Measurements from ENCODE around the gene NOP53.
"Not testable (repeated sequence)": the region's sequence is repeated elsewhere in the genome, so short reads cannot be mapped to it uniquely, and the experiment has no call there.

The NOP53 gene

GRCh38 chr19:47767349-47767748, 22.0 kb downstream of the NOP53 start:
- H3K4me3 ChIP-seq (replicated peaks; ENCODE audit: low read depth, low read length): no peak overlapping the region
- no peak for TF ChIP-seq CTCF (IDR thresholded peaks at IDR 0.05; ENCODE audit: low read depth, low read length, missing control alignments)
- DNase-seq (ENCODE audit: extremely low read depth, low read depth): no peak

- no peak overlapping the region for H3K4me3 ChIP-seq (replicated peaks; ENCODE audit: low read depth, low read length)
- no peak for DNase-seq (ENCODE audit: extremely low read depth, low read depth)
- TF ChIP-seq CTCF (IDR thresholded peaks at IDR 0.05; ENCODE audit: low read depth, low read length, missing control alignments): no peak
These were observed 23.3 kb downstream of the NOP53 start for GRCh38 chr19:47768604-47769003.

GRCh38 chr19:47769534-47769933, 24.2 kb downstream of the NOP53 start:
- DNase-seq (ENCODE audit: extremely low read depth, low read depth): no peak
- no peak for TF ChIP-seq CTCF (IDR thresholded peaks at IDR 0.05; ENCODE audit: low read depth, low read length, missing control alignments)
- H3K4me3 ChIP-seq (replicated peaks; ENCODE audit: low read depth, low read length): no peak overlapping the region

DNA sequence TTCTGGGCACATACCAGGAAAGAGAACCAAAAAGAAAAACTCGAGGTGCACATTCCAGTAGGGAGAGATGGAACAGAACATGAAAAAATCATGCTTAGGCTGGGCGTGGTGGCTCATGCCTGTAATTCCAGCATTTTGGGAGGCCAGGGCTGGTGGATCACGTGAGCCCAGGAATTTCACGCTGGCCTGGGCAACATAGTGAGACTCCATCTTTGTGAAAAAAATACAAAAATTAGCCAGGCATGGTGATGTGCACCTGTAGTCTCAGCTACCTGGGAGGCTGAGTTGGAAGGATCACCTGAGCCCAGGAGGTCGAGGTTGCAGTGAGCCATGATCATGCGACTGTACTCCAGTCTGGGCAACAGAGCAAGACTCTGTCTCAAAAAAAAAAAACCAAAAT, 25.9 kb downstream of the NOP53 start:
- not testable (repeated sequence) for H3K4me3 ChIP-seq (replicated peaks; ENCODE audit: low read depth, low read length); DNase-seq (ENCODE audit: extremely low read depth, low read depth)

DNA sequence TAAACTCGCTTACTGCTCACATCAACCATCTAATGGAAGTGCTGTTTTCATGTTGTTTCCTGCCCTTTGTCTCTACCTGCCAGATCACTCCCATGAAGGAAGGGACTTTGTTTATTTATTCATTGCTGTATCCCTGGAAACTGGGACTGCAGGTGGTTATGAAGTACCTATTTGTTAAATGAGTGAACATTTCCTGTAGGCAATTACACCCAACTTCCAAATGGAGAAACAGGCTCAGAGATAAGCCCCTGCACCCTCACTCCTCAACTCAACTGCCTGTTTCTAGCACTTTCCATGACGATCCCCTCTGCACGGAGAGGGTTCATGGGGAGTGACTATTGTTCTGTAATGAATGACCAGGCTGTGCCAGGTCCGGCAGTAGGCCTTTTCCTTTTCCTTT, 31.2 kb downstream of the NOP53 start:
- no peak for TF ChIP-seq CTCF (IDR thresholded peaks at IDR 0.05; ENCODE audit: low read depth, low read length, missing control alignments)
- DNase-seq (ENCODE audit: extremely low read depth, low read depth): no peak
- no peak overlapping the region for H3K4me3 ChIP-seq (replicated peaks; ENCODE audit: low read depth, low read length)

DNA sequence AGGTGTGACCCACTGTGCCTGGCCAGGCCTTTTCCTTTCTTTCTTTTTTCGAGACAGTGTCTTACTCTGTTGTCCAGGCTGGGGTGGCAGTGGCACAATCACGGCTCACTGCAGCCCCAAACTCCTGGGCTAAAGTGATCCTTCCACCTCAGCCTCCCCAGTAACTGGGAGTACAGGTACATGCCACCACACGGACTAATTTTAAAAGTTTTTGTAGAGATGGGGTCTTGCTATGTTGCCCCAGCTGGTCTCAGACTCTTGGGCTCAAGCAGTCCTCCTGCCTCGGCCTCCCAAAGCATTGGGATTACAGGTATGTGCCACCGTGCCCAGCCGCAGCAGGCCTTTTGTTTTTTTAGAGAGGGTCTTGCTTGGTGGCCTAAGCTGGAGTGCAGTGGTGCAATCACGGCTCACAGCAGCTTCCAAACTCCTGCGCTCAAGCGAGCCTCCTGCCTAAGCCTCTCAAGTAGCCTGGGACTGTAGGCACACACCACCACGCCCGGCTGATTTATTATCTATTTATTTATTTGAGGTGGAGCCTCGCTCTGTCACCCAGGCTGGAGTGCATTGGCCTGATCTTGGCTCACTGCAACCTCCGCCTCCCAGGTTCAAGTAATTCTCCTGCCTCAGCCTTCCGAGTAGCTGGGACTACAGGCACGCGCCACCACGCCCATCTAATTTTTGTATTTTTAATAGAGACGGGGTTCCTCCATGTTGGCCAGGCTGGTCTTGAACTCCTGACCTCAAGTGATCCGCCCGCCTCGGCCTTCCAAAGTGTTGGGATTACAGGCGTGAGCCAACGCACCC, 32.1 kb downstream of the NOP53 start:
- not testable (repeated sequence) for DNase-seq (ENCODE audit: extremely low read depth, low read depth)
- peak overlapping the region; percentile 89 for H3K4me3 ChIP-seq (replicated peaks; ENCODE audit: low read depth, low read length)

DNA sequence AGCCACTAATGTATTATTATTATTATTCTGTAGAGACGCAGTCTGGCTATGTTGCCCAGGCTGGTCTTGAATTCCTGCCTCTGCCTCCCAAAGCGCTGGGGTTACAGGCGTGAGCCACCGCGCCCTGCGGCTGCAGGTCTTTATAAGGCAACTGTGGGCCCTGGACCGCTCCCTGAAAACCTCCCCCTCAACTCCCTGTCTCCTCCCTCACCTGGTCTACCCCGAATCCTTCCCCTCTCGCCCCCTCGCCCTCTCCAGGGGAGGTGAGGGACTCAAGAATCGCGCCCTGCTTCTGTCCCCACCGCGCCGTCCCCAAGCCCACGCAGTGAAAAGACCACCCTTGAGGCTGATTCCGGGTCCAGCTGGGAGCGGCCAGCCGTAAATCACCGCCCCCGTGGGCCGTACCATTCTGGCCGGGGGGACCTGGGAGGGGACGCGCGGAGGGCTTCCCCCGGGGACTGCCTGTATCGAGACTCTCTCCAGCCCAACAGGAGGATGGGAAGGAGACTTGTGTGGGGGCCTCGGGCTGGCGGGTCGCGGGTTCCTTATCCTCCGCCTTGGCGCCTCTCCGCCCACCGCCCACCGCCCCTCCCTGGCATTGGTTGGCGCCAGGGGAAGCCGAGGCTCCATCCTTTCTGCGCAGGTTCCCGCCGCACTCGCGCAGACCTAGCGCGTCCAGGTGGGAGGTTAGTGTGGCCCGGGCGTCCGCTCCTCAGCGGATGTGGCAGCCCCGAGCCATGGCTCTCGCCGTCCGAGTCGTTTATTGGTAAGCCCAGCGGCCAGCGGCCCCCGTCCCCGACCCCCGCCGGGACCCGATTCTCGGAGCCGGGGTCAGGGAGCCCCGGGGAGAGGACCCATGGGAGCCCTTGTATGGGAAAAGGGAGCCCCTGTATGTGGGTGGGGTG, 33.0 kb downstream of the NOP53 start, which contains the start of gene SELENOW:
Gene SELENOW, plus strand, starts transcription at position 655 of the 905 bp plus-strand sequence. Its CDS starts 83 bp downstream, at position 738.
- DNase-seq (ENCODE audit: extremely low read depth, low read depth): no peak
- no peak for TF ChIP-seq CTCF (IDR thresholded peaks at IDR 0.05; ENCODE audit: low read depth, low read length, missing control alignments)
- H3K4me3 ChIP-seq (replicated peaks; ENCODE audit: low read depth, low read length): peak within 1 kb of the TSS; percentile 89
